GM18526 (cell line): ENCODE data around the gene UBE2Q1.

Experiments
- POLR2A ChIP-seq: IDR thresholded peaks from 3 replicates; pipeline ENCODE4 v1.6.1; 2011; ENCODE audit not compliant: insufficient read length; ENCODE audit errors: extremely low read depth

UBE2Q1 gene

DNA sequence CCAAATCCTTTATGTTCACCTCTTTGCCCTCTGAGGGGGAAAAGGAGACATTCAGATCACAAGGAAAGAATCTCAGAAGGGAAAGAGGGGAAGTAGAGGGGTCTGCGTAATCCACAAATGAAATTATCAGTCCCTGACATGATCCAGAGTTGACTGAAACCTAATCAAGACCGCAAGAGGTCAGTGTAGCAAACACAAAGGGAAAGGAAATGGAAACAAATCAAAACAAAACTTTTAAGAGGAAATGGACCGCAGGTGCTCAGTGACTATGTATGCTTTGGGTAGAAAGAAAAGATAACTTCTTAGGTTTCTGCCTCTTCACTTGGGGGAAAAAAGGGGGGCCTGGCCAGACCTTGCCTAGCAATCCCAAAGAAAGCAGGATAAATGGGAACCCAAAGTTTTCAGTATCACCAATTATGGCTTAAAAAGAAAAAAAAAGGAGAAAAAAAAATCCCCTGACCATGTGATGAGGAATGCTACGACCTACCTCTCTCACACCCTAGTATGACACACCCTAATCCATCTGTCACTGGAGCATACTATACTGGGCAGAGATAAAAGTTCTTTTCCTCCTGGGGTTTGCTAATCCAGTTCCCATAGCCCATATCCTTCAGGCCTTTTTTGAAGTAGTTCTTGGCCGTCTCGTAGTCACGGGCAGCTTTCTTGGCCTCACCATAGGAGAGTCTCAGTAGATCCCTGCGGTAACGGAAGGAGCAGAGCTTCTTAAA lies 26.0 kb upstream of the UBE2Q1 start:
- TF ChIP-seq POLR2A, result no peak

DNA sequence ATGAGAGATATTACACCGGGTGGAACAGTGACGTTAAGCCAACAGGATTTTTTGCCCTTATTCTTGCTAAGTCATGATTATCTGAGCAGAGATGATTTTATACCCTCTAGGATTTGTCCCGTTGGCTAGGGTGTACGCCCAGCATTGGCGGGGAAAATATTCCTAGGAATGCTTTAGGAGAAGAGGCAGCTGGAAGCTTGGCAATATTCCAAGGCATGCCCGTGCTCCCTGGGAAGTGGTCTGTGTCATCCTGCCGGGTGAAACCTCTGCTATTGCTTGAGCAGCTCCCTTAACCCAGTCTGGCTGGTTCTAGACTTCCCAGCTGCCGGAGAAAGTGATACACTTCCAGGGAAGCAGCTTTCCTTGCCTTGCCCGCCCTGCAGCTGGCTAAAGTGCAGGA lies 25.3 kb upstream of the UBE2Q1 start:
- no peak for TF ChIP-seq POLR2A

DNA sequence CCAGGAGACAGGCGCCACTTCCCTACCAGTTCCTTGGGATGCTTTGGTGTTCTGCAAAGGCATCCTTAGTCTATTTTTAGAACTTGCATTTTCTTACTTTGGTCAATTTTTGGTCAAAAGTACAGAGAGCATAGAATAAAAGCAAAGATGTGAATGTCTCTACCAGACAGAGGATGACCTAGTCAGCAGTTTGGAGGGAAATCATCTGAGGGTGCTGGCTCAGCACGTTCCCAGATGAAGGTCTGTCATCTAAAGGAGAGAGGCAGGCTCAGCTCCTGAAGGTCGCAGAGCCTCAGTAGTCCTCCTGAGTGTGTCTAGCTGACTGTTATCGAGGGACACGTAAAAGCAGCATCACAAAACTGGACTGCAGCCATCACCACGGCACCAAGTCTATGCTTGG lies 24.4 kb upstream of the UBE2Q1 start:
- no peak for TF ChIP-seq POLR2A

DNA sequence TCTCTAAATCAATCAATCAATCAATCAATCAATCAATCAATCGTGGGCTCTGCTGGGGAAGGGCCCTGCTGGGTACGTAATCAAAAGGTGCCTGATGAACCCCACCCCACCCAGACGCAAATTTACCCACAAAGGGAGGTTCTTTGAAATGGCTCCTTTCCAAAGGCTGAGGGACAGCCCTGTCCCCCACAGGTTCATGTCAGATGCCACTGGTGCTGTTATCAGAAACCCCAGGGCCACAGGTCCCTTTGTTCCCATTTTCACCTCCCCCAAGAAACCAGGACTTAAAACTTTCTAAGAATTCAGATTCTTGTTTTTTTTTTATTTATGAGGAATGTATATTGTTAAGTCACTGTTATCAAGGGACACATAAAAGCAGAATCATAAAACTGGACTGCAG lies 23.3 kb upstream of the UBE2Q1 start:
- no peak for TF ChIP-seq POLR2A

DNA sequence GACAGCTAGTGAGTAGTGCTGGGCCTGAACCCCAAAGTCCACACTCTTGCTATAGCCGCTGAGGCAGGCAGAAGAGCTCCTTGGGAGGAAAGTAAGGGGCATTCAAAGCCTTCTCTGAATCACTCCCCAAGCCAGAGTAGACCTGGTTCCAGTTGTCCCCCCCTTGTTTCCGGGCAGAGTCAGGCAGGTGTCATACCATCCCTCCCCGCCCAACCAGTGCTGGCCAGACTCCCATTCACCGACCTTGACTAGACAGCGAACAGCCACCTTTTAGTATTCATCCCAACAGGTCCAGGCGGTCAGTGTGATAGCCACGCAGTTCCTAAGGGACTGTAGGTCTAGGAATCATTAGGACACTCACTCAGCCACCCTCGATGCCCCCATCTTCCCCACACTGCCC lies 20.9 kb upstream of the UBE2Q1 start:
- no peak for TF ChIP-seq POLR2A

DNA sequence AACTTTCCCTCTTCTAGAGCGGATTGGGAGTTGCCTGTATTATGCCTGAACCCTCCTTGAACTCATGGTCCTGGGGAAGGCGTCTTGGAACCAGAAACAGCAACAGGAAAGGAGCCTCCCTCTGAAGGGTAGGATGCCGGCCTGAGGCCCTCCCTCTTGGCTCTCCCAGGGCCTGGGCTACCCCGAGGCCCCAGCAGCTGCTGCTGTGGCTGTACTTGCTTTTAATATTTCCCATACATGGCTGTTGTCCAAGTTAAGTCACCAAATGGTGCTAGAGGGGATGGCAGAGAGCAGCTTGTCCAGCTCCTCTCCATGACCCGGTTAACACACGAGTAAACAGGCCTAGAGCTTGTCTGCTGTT lies 19.6 kb upstream of the UBE2Q1 start:
- no peak for TF ChIP-seq POLR2A

DNA sequence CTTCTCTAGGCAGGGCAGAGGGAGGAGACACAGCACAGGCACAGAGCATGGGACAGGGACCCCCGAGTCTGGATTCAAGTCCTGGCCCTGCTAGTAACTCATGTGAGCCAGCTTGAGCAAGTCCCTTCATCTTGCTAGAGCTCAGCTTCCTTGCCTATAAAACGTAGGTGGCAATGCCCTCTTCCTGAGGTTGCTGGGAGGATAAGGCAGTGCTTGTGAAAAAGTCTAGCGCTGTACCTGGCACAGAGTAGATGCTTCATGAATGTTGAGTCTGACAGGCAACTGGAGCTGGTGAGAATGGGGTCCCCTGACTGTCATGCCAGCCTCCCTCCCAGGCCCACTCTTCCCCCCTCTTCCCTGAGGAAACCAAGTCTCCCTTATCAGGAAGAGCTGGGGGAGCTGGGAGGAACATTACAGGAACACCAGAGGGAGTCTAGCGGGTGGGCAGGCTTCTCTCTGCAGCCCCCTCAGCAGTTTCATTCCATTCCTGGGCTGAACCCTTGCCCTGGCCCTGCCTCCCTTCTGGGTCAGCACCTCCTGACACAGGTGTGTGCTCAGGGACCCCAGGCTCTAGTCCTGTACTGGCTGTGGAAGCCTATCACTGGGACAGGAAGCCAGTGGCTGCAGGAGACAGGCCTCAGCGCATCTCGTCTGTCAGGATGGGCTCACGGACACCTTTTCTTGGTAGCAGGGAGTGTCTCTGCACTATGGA lies 19.0 kb upstream of the UBE2Q1 start:
- TF ChIP-seq POLR2A, result no peak

DNA sequence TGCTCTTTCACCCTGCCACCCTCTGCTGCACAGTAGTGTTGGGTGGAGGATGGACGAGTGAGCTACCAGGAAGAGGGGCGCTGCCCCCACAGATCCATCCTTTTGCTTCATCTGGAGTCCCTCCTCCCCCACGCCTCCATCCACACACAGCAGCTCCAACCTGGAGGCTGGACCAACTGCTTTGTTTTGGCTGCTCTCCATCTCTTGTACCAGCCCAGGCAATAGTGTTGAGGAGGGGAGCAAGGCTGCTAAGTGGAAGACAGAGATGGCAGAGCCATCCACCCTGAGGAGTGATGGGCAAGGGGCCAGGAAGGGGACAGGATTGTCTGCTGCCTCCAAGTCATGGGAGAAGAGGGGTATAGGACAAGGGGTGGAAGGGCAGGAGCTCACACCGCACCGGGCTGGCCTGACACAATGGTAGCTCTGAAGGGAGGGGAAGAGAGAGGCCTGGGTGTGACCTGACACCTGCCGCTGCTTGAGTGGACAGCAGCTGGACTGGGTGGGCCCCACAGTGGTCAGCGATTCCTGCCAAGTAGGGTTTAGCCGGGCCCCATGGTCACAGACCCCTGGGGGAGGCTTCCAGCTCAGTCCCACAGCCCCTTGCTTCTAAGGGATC lies 17.6 kb upstream of the UBE2Q1 start:
- no peak for TF ChIP-seq POLR2A

DNA sequence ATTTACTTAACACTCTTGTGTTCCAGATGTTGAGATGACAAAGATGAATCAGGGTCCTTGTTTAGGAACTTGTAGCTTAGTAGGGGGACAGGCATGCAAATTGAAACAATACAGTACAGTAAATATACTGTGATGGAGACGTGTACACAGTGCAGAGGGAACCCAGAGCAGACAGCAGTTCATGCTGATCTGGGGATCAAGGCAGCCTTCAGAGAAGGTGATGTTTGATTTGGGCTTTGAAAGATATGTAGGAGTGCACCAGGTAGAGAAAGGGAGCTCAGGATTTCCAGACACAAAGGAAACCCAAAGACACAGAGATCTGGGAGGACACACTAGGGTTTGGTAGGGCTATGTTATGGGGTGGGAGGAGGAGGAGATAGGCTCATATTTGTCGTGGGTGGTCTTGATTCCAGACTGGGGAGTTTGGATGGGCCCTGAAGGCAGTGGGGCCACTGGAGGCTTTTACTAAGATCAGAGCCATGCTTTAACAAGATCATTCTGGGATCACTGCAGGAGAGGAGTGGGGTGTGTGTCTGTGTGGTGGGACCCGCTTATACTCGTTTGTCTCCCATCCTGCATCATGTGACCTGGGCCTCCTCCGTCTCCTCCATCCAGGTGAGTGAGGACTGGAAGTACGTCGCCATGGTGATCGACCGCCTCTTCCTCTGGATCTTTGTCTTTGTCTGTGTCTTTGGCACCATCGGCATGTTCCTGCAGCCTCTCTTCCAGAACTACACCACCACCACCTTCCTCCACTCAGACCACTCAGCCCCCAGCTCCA lies 16.9 kb upstream of the UBE2Q1 start:
- TF ChIP-seq POLR2A, result no peak

DNA sequence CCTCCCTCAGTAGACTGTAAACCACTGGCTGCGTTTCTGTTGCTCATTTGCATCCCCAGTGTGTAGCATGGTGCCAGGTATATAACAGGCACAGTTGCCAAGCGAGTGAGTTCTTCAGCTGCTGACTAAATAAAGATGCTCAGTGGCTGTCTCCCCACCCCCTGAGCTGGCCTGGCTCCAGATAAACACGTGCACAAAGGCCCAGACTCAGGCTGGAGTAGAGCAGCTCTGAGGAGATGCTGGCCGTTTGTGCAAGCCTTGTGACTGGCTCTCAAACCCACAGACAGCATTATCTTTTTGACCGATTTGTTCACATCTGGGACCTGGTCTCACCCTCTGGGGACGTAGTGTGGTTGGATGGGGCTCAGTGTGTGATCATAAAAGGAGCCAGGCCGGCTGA lies 16.3 kb upstream of the UBE2Q1 start:
- TF ChIP-seq POLR2A, result no peak

DNA sequence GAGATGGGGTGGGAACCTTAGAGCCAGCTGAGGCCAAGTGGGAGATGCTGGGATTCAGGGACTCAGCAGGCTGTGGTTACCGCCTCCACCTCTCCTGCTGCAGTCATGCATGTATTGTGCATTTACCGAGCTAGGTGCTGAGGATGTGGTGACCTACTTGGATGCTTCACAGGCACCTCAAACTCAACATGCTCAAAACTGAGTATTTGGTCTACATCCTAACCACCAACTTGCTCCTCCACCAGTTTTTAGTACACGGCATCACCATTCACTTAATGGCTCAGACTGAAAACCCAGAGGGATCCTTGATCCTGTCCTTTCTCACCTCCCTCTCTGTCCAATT lies 14.7 kb upstream of the UBE2Q1 start:
- no peak for TF ChIP-seq POLR2A

DNA sequence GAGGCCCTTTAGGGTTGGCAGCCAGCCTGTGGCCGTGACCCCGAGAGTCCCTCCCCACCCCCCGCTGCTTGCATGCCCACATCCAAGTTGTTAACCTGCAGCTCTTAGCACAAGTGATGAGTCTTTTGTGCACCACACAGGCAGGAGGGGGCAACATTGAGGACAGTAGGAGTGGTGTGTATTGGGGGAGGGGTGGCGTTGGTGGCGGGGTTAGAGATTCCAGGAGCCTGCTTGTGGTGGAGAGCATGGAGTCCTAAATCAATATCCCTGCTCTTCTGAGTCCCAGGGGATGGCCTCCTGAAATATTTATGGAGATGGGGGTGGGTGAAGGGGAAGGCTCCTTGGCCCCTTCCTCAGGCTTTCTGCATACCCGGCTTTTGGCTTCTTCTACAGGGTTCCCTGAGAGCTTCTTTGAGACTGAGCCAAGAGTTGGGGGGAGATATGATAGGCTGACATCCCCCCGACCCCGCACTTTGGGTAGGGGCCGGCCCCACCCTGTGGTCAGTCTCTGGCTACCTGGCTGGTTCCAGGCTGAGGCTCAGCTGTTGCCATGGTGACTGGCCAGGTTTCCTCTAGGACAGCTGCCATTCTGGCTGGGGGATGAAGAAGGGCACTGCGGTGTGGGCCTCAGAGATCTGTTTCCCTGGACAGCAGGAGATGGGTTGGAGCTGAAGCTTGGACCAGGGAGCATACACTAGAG lies 14.2 kb upstream of the UBE2Q1 start:
- TF ChIP-seq POLR2A, result no peak

DNA sequence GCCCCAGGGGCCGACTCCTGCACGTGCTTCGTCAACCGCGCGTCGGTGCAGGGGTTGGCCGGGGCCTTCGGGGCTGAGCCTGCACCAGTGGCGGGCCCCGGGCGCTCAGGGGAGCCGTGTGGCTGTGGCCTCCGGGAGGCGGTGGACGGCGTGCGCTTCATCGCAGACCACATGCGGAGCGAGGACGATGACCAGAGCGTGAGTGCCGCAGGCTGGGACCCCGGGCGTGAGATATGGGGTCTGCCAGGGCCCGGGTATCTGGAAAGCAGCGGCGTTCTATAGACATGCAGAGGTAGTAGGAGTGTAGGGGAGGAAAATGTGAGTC lies 13.5 kb upstream of the UBE2Q1 start:
- TF ChIP-seq POLR2A, result no peak

DNA sequence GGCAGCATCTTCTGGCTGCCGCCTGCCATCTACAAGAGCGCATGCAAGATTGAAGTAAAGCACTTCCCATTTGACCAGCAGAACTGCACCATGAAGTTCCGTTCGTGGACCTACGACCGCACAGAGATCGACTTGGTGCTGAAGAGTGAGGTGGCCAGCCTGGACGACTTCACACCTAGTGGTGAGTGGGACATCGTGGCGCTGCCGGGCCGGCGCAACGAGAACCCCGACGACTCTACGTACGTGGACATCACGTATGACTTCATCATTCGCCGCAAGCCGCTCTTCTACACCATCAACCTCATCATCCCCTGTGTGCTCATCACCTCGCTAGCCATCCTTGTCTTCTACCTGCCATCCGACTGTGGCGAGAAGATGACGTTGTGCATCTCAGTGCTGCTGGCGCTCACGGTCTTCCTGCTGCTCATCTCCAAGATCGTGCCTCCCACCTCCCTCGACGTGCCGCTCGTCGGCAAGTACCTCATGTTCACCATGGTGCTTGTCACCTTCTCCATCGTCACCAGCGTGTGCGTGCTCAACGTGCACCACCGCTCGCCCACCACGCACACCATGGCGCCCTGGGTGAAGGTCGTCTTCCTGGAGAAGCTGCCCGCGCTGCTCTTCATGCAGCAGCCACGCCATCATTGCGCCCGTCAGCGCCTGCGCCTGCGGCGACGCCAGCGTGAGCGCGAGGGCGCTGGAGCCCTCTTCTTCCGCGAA lies 12.9 kb upstream of the UBE2Q1 start:
- TF ChIP-seq POLR2A, result no peak
